GM19372 (cell line): ENCODE data around the gene AP1AR.
"Not testable (repeated sequence)": the region's sequence is repeated elsewhere in the genome, so short reads cannot be mapped to it uniquely, and the experiment has no call there.

Experiments used
- ATAC-seq: cut with Tn5 transposase; IDR thresholded peaks from one replicate; pipeline ENCODE4 v1.9.1; 2021; ENCODE audit warnings: mild to moderate bottlenecking, low read depth, moderate library complexity; ENCODE audit not compliant: unreplicated experiment

AP1AR gene

DNA sequence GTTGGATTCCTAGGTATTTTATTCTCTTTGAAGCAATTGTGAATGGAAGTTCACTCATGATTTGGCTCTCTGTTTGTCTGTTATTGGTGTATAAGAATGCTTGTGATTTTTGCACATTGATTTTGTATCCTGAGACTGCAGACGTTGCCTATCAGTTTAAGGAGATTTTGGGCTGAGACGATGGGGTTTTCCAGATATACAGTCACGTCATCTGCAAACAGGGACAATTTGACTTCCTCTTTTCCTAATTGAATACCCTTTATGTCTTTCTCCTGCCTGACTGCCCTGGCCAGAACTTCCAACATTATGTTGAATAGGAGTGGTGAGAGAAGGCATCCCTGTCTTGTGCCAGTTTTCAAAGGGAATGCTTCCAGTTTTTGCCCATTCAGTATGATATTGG, 73.9 kb downstream of the AP1AR start:
- not testable (repeated sequence) for ATAC-seq

- not testable (repeated sequence) for ATAC-seq
Observed at GRCh38 chr4:112309263-112309791, 77.7 kb downstream of the AP1AR start.

GRCh38 chr4:112311516-112311915, 79.9 kb downstream of the AP1AR start:
- no peak for ATAC-seq

GRCh38 chr4:112312610-112313239, 81.1 kb downstream of the AP1AR start:
- peak; percentile 96 for ATAC-seq

- no peak for ATAC-seq
Observed at GRCh38 chr4:112315446-112315845, 83.9 kb downstream of the AP1AR start.

DNA sequence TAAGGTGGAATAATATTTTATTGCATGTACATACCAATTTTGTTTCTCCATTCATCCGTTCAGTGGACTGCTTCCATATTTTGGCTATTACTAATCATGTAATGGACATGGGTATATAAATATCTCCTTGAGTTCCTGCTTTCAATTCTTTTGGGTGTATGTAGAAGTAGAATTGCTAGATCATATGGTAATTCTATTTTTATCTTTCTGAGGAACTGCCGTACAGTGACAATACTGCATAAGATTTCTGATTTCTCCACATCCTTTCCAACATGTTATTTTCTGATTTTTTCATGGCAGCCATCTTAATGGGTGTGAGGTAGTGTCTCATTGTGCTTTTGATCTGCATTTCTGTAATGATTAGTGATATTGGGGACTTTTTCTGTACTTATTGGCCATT, 84.8 kb downstream of the AP1AR start:
- ATAC-seq = no peak

- ATAC-seq = peak; percentile 97
Observed at GRCh38 chr4:112318239-112319142, 86.9 kb downstream of the AP1AR start.
